C4-2B (cell line): Measurements from ENCODE around the gene CCDC144A.
A peak's percentile ranks its signal among the peaks of the same experiment; 100 is the strongest.

ENCODE experiments used
- CTCF ChIP-seq: fragments of 450-650 bp; conservative IDR thresholded peaks from 2 replicates; pipeline ENCODE4 v1.5.1; 2017; ENCODE audit warnings: mild to moderate bottlenecking
- ZFX ChIP-seq: fragments of 450-650 bp; IDR thresholded peaks from 2 replicates; pipeline ENCODE4 v1.6.1; 2017

GRCh38 chr17:16818821-16819683, 129.0 kb downstream of the CCDC144A start:
- peak; percentile 33 for TF ChIP-seq CTCF
- TF ChIP-seq ZFX: no peak
